ENCODE data around the gene LILRB2.

Gene LILRB2

DNA sequence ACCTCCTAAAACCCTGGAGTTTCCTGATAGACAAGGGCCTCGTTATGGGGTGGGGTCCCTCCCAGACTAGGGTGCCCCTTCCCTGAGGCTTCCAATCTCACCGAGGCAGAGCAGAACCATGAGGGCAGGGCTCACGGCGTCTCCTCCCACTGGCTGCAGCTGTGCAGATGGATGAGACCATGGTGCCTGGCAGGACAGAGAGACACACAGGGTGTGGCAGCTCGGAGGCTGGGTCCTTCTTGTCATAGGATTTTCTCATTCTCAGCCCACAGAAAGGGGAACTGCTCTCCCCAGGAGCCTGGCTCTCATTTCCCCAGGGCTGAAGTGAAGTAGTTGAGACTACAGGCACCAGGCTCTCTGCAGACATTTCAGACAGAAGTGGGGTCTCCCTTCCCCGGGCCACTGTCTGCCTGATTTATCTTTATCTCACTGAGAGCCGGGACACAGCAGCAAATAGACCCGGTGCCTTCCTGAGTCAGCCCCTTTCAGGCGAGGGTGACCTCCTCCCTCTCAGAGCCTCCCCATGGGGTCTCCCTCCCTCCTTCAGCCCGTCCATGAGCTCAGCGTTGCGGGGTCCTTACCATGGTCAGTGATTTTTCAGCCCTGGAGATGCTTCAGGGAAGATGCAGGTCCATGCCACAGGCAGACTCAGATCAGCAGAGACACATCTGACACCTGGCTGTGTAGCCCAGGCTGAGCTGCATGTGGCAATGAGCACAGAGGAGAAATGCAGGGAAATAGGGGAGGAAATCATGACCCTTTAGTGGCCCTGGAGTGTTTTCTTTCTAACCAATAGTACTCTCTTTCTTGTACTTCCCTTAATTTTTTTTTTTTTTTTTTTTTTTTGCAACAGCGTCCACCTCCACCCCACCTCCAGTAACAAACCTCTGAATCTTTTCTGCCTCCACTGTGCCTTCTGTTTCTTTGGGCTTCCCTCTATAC lies 31.8 kb upstream of the LILRB2 start, which contains the start of gene LILRA5:
LILRA5 (minus strand) TSS at position 731 of the 942 bp plus-strand sequence; CDS start at position 584, 147 bp downstream.
- no peaks in the 10 kb centered on the region; the same call in 1 of the 2 replicates for H3K9me3 ChIP-seq (replicated peaks; ENCODE audit: insufficient read depth, low read length)
- H3K27me3 ChIP-seq (replicated peaks; ENCODE audit: insufficient read depth, low read length): peaks cover 86% of the 10 kb centered on the region
- no peak within 1 kb of the TSS for H3K27ac ChIP-seq (ENCODE audit: low read length)
- DNase-seq: no peak
- TF ChIP-seq EZH2phosphoT487 (IDR thresholded peaks at IDR 0.05; ENCODE audit: low read length): no peak
- no peak for TF ChIP-seq CTCF (IDR thresholded peaks at IDR 0.05; ENCODE audit: low read length)
- TF ChIP-seq EZH2 (optimal IDR thresholded peaks at IDR 0.05; ENCODE audit: low read depth, low read length): no peak
- H3F3A ChIP-seq (ENCODE audit: insufficient read depth, low read length): no peaks in the 10 kb centered on the region
- no peaks in the 10 kb centered on the region for H3K36me3 ChIP-seq (replicated peaks; ENCODE audit: insufficient read depth, low read length)
- no peaks in the 10 kb centered on the region for H3K4me1 ChIP-seq (ENCODE audit: low read length)
- no peak within 1 kb of the TSS for H2AFZ ChIP-seq (ENCODE audit: low read length)
- no peaks in the 10 kb centered on the region for H4K20me1 ChIP-seq (ENCODE audit: insufficient read depth, low read length)
- no peaks in the 10 kb centered on the region for H3K79me2 ChIP-seq (ENCODE audit: low read length)
- H3K9me2 ChIP-seq (replicated peaks; ENCODE audit: insufficient read depth, low read length): no peaks in the 10 kb centered on the region
- H3K4me2 ChIP-seq (ENCODE audit: low read depth, low read length): no peak within 1 kb of the TSS
- no peak within 1 kb of the TSS for H3K4me3 ChIP-seq (ENCODE audit: low read length)
- H3K9ac ChIP-seq (ENCODE audit: low read length): no peak within 1 kb of the TSS

- Histone ChIP-seq H3K79me2 (ENCODE audit: low read length) (no peaks in the 10 kb centered on the region), H3K4me2 (ENCODE audit: low read depth, low read length) (no peak overlapping the region), H3K27ac (ENCODE audit: low read length) (no peak overlapping the region), H3K27me3 (replicated peaks; ENCODE audit: insufficient read depth, low read length) (peaks cover 86% of the 10 kb centered on the region), H3K9me3 (replicated peaks; ENCODE audit: insufficient read depth, low read length) (no peaks in the 10 kb centered on the region; the same call in 1 of the 2 replicates), H3K4me3 (ENCODE audit: low read length) (no peak overlapping the region), H3K36me3 (replicated peaks; ENCODE audit: insufficient read depth, low read length) (no peaks in the 10 kb centered on the region), H4K20me1 (ENCODE audit: insufficient read depth, low read length) (no peaks in the 10 kb centered on the region), H3F3A (ENCODE audit: insufficient read depth, low read length) (no peaks in the 10 kb centered on the region), H2AFZ (ENCODE audit: low read length) (no peak overlapping the region), H3K9ac (ENCODE audit: low read length) (no peak overlapping the region), H3K4me1 (ENCODE audit: low read length) (no peaks in the 10 kb centered on the region), H3K9me2 (replicated peaks; ENCODE audit: insufficient read depth, low read length) (no peaks in the 10 kb centered on the region)
- TF ChIP-seq EZH2phosphoT487 (IDR thresholded peaks at IDR 0.05; ENCODE audit: low read length): no peak
- TF ChIP-seq CTCF (IDR thresholded peaks at IDR 0.05; ENCODE audit: low read length): no peak
- no peak for TF ChIP-seq EZH2 (optimal IDR thresholded peaks at IDR 0.05; ENCODE audit: low read depth, low read length)
- DNase-seq: no peak
Observed at GRCh38 chr19:54312011-54312410, 31.1 kb upstream of the LILRB2 start.

- no peaks in the 10 kb centered on the region for H3K79me2 ChIP-seq (ENCODE audit: low read length)
- no peaks in the 10 kb centered on the region for H4K20me1 ChIP-seq (ENCODE audit: insufficient read depth, low read length)
- H3K4me2 ChIP-seq (ENCODE audit: low read depth, low read length): no peak overlapping the region
- no peak for DNase-seq
- H3K27ac ChIP-seq (ENCODE audit: low read length): no peak overlapping the region
- H3K9ac ChIP-seq (ENCODE audit: low read length): no peak overlapping the region
- no peaks in the 10 kb centered on the region for H3K36me3 ChIP-seq (replicated peaks; ENCODE audit: insufficient read depth, low read length)
- peaks cover 81% of the 10 kb centered on the region for H3K27me3 ChIP-seq (replicated peaks; ENCODE audit: insufficient read depth, low read length)
- H3K4me1 ChIP-seq (ENCODE audit: low read length): no peaks in the 10 kb centered on the region
- H3K4me3 ChIP-seq (ENCODE audit: low read length): no peak overlapping the region
- H3K9me2 ChIP-seq (replicated peaks; ENCODE audit: insufficient read depth, low read length): no peaks in the 10 kb centered on the region
- TF ChIP-seq EZH2 (optimal IDR thresholded peaks at IDR 0.05; ENCODE audit: low read depth, low read length): no peak
- TF ChIP-seq CTCF (IDR thresholded peaks at IDR 0.05; ENCODE audit: low read length): no peak
- TF ChIP-seq EZH2phosphoT487 (IDR thresholded peaks at IDR 0.05; ENCODE audit: low read length): no peak
- H2AFZ ChIP-seq (ENCODE audit: low read length): no peak overlapping the region
- H3F3A ChIP-seq (ENCODE audit: insufficient read depth, low read length): no peaks in the 10 kb centered on the region
- H3K9me3 ChIP-seq (replicated peaks; ENCODE audit: insufficient read depth, low read length): no peaks in the 10 kb centered on the region; the same call in 1 of the 2 replicates
Observed at GRCh38 chr19:54311486-54311885, 30.6 kb upstream of the LILRB2 start.

Data from MM.1S (cell line).